Peyer's patch (tissue), 4 donors: Measurements from ENCODE around the gene HAUS6.

Source experiments
- POLR2A ChIP-seq, 2 donors: fragments of 450-650 bp; IDR thresholded peaks; one replicate each; pipeline ENCODE4 v1.5.1; 2017; ENCODE audit warnings: antibody characterized with exemption in 2 of 2, mild to moderate bottlenecking in 2 of 2, moderate library complexity in 2 of 2
- TF ChIP-seq, protein P1 (sequence below), 6 experiments: fragments of 450-650 bp in 4 of 6; fragments of 200-600 bp in 2 of 6; sonication (generic) in 1 of 6; IDR thresholded peaks; one replicate each; pipeline ENCODE4 v1.5.1; 2017 to 2019; ENCODE audit warnings: antibody characterized with exemption in 6 of 6, mild to moderate bottlenecking in 3 of 6, moderate library complexity in 1 of 6

DNA sequence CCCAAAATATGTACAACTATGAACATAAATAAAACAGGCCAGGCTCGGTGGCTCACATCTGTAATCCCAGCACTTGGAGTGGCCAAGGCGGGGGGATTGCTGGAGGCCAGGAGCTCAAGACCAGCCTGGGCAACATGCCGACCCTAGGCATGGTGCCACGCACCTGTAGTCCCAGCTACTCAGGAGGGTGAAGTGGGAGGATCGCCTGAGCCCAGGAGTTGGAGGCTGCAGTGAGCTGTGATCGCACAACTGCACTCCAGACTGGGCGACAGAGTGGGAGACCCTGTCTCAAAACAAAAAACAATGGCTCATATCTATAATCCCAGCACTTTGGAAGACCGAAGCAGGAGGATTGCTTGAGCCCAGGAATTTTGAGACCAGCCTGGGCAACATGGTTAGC lies 1.5 kb downstream of the HAUS6 start:
- TF ChIP-seq, protein P1, sequence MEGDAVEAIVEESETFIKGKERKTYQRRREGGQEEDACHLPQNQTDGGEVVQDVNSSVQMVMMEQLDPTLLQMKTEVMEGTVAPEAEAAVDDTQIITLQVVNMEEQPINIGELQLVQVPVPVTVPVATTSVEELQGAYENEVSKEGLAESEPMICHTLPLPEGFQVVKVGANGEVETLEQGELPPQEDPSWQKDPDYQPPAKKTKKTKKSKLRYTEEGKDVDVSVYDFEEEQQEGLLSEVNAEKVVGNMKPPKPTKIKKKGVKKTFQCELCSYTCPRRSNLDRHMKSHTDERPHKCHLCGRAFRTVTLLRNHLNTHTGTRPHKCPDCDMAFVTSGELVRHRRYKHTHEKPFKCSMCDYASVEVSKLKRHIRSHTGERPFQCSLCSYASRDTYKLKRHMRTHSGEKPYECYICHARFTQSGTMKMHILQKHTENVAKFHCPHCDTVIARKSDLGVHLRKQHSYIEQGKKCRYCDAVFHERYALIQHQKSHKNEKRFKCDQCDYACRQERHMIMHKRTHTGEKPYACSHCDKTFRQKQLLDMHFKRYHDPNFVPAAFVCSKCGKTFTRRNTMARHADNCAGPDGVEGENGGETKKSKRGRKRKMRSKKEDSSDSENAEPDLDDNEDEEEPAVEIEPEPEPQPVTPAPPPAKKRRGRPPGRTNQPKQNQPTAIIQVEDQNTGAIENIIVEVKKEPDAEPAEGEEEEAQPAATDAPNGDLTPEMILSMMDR (IDR thresholded peaks at IDR 0.05): no peak
- no peak for TF ChIP-seq POLR2A (IDR thresholded peaks at IDR 0.05)
